Fibroblast of lung (primary cell): ENCODE data around the gene SLC12A4. TPM values are rescaled to one million over a fixed set of nuclear protein-coding genes. Genes with fewer than 3 reads are reported as not detected.

ENCODE experiments used
- DNase-seq, 2 donors: peaks; one replicate each; pipeline versions ENCODE4 v3.0.0 to v3.0.0-alpha.2; 2010; ENCODE audit warnings: low read depth in 2 of 2
- H2AFZ ChIP-seq: 2 replicates; pipeline ENCODE4 v1.5.1; 2012; ENCODE audit warnings: low read length, control low read depth, inconsistent platforms
- H3K27ac ChIP-seq: 2 replicates; pipeline ENCODE4 v1.5.1; 2011; ENCODE audit warnings: low read length, control low read depth; ENCODE audit not compliant: insufficient read depth
- H3K27me3 ChIP-seq: 2 replicates; pipeline ENCODE4 v1.5.1; 2011; ENCODE audit warnings: mild to moderate bottlenecking, low read length; ENCODE audit not compliant: control insufficient read depth, insufficient read depth
- H3K36me3 ChIP-seq: 2 replicates; pipeline ENCODE4 v1.5.1; 2011; ENCODE audit warnings: low read length; ENCODE audit not compliant: control insufficient read depth, insufficient read depth
- H3K4me1 ChIP-seq: 2 replicates; pipeline ENCODE4 v1.5.1; 2011; ENCODE audit warnings: low read length; ENCODE audit not compliant: control insufficient read depth, insufficient read depth; ENCODE audit errors: extremely low read depth
- H3K4me2 ChIP-seq: 2 replicates; pipeline ENCODE4 v1.5.1; 2011; ENCODE audit warnings: low read length, control low read depth; ENCODE audit not compliant: insufficient read depth; ENCODE audit errors: extremely low read depth
- H3K4me3 ChIP-seq, 4 experiments: fragments of 200-600 bp in 1 of 4; sonication (generic) in 1 of 4; replicated peaks in 1 of 4; 2 replicates each; pipeline ENCODE4 v1.5.1; 2011 to 2016; ENCODE audit warnings: low read length in 4 of 4, low read depth in 3 of 4, mild to moderate bottlenecking in 3 of 4, control low read depth in 2 of 4, inconsistent platforms in 1 of 4, mixed read lengths in 1 of 4; ENCODE audit not compliant: insufficient read depth in 1 of 4; ENCODE audit errors: control extremely low read depth in 1 of 4
- H3K79me2 ChIP-seq: 2 replicates; pipeline ENCODE4 v1.5.1; 2012; ENCODE audit warnings: mild to moderate bottlenecking, low read length, inconsistent platforms; ENCODE audit not compliant: control insufficient read depth, insufficient read depth
- H3K9ac ChIP-seq: 2 replicates; pipeline ENCODE4 v1.5.1; 2011; ENCODE audit warnings: mild to moderate bottlenecking, low read length, control low read depth; ENCODE audit not compliant: insufficient read depth
- H3K9me3 ChIP-seq: 2 replicates; pipeline ENCODE4 v1.5.1; 2012; ENCODE audit warnings: low read depth, low read length; ENCODE audit not compliant: control insufficient read depth, insufficient read depth
- H4K20me1 ChIP-seq: 2 replicates; pipeline ENCODE4 v1.5.1; 2011; ENCODE audit warnings: low read length; ENCODE audit not compliant: control insufficient read depth, insufficient read depth; ENCODE audit errors: extremely low read depth
- CTCF ChIP-seq, 2 donors: IDR thresholded peaks in 1 of 2; conservative IDR thresholded peaks in 1 of 2; 1 replicate in 1 of 2; 2 replicates in 1 of 2; pipeline ENCODE4 v1.5.1; 2011 to 2012; ENCODE audit warnings: low read length in 2 of 2, control low read depth in 1 of 2, inconsistent platforms in 1 of 2, low read depth in 1 of 2, mild to moderate bottlenecking in 1 of 2
- EZH2 ChIP-seq: IDR thresholded peaks from 2 replicates; pipeline ENCODE4 v1.5.1; 2012; ENCODE audit warnings: low read length, control low read depth, mild to moderate bottlenecking; ENCODE audit errors: missing control alignments
- polyA plus RNA-seq, 2 donors: library from polyadenylated mRNA; depleted of rRNA in 1 of 2; stranded (reverse) in 1 of 2; unstranded in 1 of 2; fragments of >200 nt; gene quantifications; 2 replicates each; pipeline ENCODE4 v1.2.1, GENCODE V29; 2011 to 2012; ENCODE audit warnings: missing spikeins in 1 of 2
- total RNA-seq: library from RNA; depleted of rRNA; stranded (reverse); fragments of >200 nt; gene quantifications from 2 replicates; pipeline ENCODE4 v1.2.1, GENCODE V29; 2014

The SLC12A4 gene
- total and polyA plus RNA-seq, 2 donors (not counting 1 experiment from before 2014, with no cell fraction given), result 42.2 to 120 TPM

DNA sequence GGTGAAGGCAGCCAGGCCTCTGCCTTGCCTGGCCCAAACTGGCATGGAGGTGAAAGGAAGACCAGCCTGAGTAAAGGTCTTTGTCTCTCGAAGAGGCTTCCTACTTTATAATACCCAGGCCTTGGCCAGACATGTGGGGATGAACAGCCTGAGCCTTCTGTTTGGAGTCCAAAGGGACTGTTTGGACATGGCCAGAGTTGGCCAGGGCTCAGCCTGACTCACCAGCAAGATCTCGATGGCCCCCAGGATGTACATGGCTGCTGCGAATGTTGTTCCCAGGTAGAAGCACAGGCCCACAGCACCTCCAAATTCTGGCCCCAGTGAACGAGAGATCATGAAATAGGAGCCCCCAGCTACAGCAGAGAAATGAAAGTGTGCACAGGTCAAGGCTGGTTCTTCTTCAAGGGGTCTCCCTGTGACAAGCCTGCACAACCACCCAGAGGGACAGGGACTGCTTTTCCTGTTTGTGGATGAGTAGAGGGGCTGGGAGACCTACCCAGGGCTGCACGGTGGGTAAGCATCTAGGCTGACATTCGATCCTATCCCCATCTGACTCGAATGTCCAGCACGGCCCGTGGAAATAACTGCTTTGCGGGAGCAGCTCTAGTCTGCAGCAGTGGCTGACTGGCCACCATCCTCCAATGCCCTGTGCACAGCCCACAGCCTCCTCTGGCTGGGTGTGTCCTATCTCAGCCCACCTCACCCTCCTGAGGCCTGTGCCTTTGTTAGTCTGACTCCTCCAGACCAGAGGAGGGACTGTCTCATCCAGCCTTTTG is 13.8 kb downstream of the SLC12A4 start:
- TF ChIP-seq CTCF (conservative IDR thresholded peaks at IDR 0.05 in 1 of 2, IDR thresholded peaks at IDR 0.05 in 1 of 2; ENCODE audit: low read depth in 1 of 2, low read length in 2 of 2) (no peak), EZH2 (no peak)
- Histone ChIP-seq H3K27me3 (no peaks in the 10 kb centered on the region), H3K27ac (no peak overlapping the region), H3K4me2 (no peak overlapping the region), H3K9ac (no peak overlapping the region), H3K4me1 (peaks cover 13% of the 10 kb centered on the region), H3K36me3 (peaks cover 46% of the 10 kb centered on the region), H3K79me2 (peaks cover 13% of the 10 kb centered on the region), H3K9me3 (no peaks in the 10 kb centered on the region), H2AFZ (no peak overlapping the region), H4K20me1 (no peaks in the 10 kb centered on the region), H3K4me3 (no peak overlapping the region)
- DNase-seq, result no peak

GRCh38 chr16:67953641-67954375 is 14.6 kb downstream of the SLC12A4 start:
- no peak for TF ChIP-seq CTCF (conservative IDR thresholded peaks at IDR 0.05 in 1 of 2, IDR thresholded peaks at IDR 0.05 in 1 of 2; ENCODE audit: low read depth in 1 of 2, low read length in 2 of 2)
- TF ChIP-seq EZH2, result no peak
- H2AFZ ChIP-seq, result no peak overlapping the region
- H3K9me3 ChIP-seq, result no peaks in the 10 kb centered on the region
- peaks cover 47% of the 10 kb centered on the region for H3K36me3 ChIP-seq
- no peak overlapping the region for H3K27ac ChIP-seq
- H3K4me2 ChIP-seq, result no peak overlapping the region
- no peak overlapping the region for H3K9ac ChIP-seq
- H3K79me2 ChIP-seq, result peaks cover 8% of the 10 kb centered on the region
- peaks cover 7% of the 10 kb centered on the region for H3K4me1 ChIP-seq
- H4K20me1 ChIP-seq, result no peaks in the 10 kb centered on the region
- DNase-seq, result no peak
- H3K4me3 ChIP-seq, result no peak overlapping the region
- no peaks in the 10 kb centered on the region for H3K27me3 ChIP-seq

GRCh38 chr16:67951485-67951884 is 17.0 kb downstream of the SLC12A4 start:
- Histone ChIP-seq H3K79me2 (peaks cover 2% of the 10 kb centered on the region), H3K4me1 (peaks cover 7% of the 10 kb centered on the region), H3K27me3 (no peaks in the 10 kb centered on the region), H3K36me3 (peaks cover 57% of the 10 kb centered on the region), H3K4me3 (no peak overlapping the region), H3K9ac (no peak overlapping the region), H2AFZ (no peak overlapping the region), H4K20me1 (no peaks in the 10 kb centered on the region), H3K9me3 (no peaks in the 10 kb centered on the region), H3K27ac (peak overlapping the region; percentile 57), H3K4me2 (no peak overlapping the region)
- TF ChIP-seq CTCF (conservative IDR thresholded peaks at IDR 0.05 in 1 of 2, IDR thresholded peaks at IDR 0.05 in 1 of 2; ENCODE audit: low read depth in 1 of 2, low read length in 2 of 2) (no peak), EZH2 (no peak)
- no peak for DNase-seq
